HUES48 (cell line): ENCODE results near the gene UBE2I.

Experiments
- H3K27ac ChIP-seq: one replicate; pipeline ENCODE4 v1.7.0; 2013; ENCODE audit warnings: low read depth, low read length, inconsistent platforms
- H3K27me3 ChIP-seq: 2 replicates; pipeline ENCODE4 v1.6.1; 2013; ENCODE audit warnings: mild to moderate bottlenecking, low read length; ENCODE audit not compliant: control insufficient read depth, insufficient read depth
- H3K36me3 ChIP-seq: 2 replicates; pipeline ENCODE4 v1.6.1; 2013; ENCODE audit warnings: low read length; ENCODE audit not compliant: control insufficient read depth, insufficient read depth
- H3K4me1 ChIP-seq: 2 replicates; pipeline ENCODE4 v1.6.1; 2013; ENCODE audit warnings: mild to moderate bottlenecking, low read length; ENCODE audit not compliant: control insufficient read depth, insufficient read depth
- H3K4me3 ChIP-seq: 2 replicates; pipeline ENCODE4 v1.5.1; 2013; ENCODE audit warnings: mild to moderate bottlenecking, low read depth, low read length
- H3K9ac ChIP-seq: 2 replicates; pipeline ENCODE4 v1.6.1; 2013; ENCODE audit warnings: mild to moderate bottlenecking, low read depth, low read length, moderate library complexity
- H3K9me3 ChIP-seq: 2 replicates; pipeline ENCODE4 v1.6.1; 2013; ENCODE audit warnings: low read length; ENCODE audit not compliant: control insufficient read depth, insufficient read depth

The UBE2I gene

DNA sequence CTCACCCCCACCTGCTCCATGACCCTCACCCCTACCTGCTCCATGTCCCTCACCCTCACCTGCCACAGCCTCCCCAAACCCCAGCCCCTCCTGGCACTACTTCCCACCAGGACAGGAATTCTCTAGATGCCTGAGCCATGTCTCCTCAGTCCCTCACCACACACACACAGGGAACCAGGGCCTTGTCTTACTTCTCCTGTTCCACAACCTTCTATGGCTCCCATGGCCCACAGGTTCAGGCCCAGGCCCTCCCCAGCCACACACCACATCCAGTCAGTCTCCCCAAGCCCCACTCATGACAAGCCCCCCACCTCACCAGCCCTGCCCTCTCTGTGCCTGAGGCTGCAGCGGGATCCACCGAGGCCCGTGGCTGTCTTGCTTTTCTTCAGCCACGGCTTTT, 3.1 kb upstream of the UBE2I start:
- Histone ChIP-seq H3K9ac (no peak overlapping the region), H3K36me3 (no peaks in the 10 kb centered on the region), H3K27ac (no peak overlapping the region), H3K4me1 (peaks cover 9% of the 10 kb centered on the region; the same call in 1 of the 2 replicates), H3K4me3 (no peak overlapping the region), H3K27me3 (no peaks in the 10 kb centered on the region), H3K9me3 (no peaks in the 10 kb centered on the region)

DNA sequence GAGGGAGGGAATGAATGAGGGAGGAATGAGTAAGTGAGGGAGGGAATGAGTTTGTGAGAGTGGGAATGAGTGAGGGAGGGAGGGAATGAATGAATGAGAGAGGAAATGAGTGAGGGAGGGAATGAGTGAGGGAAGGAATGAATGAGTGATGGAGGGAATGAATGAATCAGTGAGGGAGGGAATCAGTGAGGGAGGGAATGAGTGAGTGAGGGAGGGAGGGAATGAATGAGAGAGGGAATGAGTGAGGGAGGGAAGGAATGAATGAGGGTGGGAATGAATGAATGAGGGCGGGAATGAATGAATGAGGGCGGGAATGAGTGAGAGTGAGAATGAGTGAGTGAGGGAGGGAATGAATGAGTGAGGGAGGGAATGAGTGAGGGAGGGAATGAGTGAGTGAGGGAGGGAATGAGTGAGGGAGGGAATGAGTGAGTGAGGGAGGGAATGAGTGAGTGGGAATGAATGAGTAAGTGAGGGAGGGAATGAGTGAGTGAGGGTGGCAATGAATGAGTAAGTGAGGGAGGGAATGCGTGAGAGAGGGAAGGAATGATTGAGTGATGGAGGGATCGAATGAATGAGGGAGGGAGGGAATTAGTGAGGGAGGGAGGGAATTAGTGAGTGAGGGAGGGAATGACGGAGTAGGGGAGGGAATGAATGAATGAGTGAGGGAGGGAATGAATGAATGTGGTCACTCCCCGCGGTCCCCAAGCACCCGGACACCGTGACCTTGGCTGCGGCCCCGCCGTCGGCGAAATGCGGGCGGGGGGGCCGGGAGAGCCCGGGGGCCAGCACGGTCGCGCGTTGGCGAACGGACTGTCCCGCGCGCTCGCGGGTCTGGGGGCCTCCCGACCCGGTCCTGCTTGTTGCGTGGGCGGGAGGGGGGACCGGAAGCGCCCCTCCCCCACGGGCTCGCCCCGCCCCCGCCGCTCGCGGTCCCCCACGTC, 1.1 kb upstream of the UBE2I start:
- Histone ChIP-seq H3K27me3 (no peaks in the 10 kb centered on the region), H3K4me3 (peak overlapping the region; percentile 89), H3K4me1 (peaks cover 11% of the 10 kb centered on the region; the same call in 1 of the 2 replicates), H3K9ac (no peak overlapping the region; the same call in 1 of the 2 replicates), H3K9me3 (no peaks in the 10 kb centered on the region), H3K27ac (peak overlapping the region; percentile 99), H3K36me3 (peaks cover 11% of the 10 kb centered on the region)

GRCh38 chr16:1309888-1310831, 724 bp downstream of the UBE2I start:
- Histone ChIP-seq H3K27ac (no peak overlapping the region), H3K9ac (peak overlapping the region; percentile 77), H3K4me1 (peaks cover 11% of the 10 kb centered on the region; the same call in 1 of the 2 replicates), H3K9me3 (no peaks in the 10 kb centered on the region), H3K27me3 (no peaks in the 10 kb centered on the region), H3K4me3 (peak overlapping the region; percentile 89), H3K36me3 (peaks cover 30% of the 10 kb centered on the region)

GRCh38 chr16:1310832-1311200, 1.4 kb downstream of the UBE2I start:
- Histone ChIP-seq H3K27ac (no peak overlapping the region), H3K4me3 (peak overlapping the region; percentile 89)

DNA sequence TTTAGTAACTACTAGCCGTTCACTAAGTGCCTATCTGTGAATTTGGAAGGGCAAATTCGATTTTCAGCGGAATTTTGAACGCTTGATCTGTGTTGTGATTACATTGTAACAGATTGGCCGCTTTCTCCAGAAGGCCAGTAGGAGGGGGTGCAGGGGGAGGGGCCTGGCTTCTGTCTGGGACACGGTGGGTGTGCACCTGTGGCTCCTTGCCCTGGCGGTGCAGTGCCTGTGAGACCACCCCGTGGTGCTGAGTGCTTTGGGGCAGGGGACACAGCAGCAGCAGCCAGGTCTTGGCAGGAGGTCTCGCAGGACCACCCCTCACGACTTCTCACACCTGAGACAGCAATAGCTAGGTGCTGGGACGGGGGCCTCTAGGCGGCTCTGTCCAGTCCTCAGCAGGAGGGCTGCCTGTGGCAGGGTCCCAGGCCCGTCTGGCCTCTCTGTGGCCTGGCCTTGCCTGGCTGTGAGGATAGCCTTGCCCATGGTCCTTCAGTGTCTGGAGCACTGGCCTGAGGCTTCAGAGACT, 1.8 kb downstream of the UBE2I start:
- no peak overlapping the region for H3K27ac ChIP-seq
- no peaks in the 10 kb centered on the region for H3K9me3 ChIP-seq
- no peaks in the 10 kb centered on the region for H3K27me3 ChIP-seq
- H3K4me1 ChIP-seq = peaks cover 11% of the 10 kb centered on the region; the same call in 1 of the 2 replicates
- peak overlapping the region; percentile 89 for H3K4me3 ChIP-seq
- H3K9ac ChIP-seq = 0 out of 2 replicates have a peak overlapping the region, but pooled peaks have one; percentile 77
- peaks cover 41% of the 10 kb centered on the region for H3K36me3 ChIP-seq

More at GRCh38 chr16:1310832-1311200, 1.4 kb downstream of the UBE2I start:
- Histone ChIP-seq H3K9ac (peak overlapping the region; percentile 77), H3K27me3 (no peaks in the 10 kb centered on the region), H3K4me1 (peaks cover 11% of the 10 kb centered on the region; the same call in 1 of the 2 replicates), H3K36me3 (peaks cover 36% of the 10 kb centered on the region), H3K9me3 (no peaks in the 10 kb centered on the region)

GRCh38 chr16:1311738-1312466, 2.5 kb downstream of the UBE2I start:
- H3K27ac ChIP-seq = no peak overlapping the region

DNA sequence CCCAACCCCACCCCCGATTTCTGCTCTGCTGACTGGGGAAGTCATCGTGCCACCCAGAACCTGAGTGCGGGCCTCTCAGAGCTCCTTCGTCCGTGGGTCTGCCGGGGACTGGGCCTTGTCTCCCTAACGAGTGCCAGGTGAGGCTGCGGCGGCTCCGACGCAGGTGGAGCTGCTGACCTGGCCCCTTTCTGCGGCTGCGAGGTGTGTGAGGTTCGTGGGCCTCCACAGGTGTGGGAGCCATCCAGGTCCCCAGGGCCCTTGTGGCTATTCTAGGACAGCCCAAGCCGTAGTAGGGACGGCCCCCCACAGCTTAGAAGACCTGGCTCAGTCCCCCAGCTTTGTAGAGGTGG, 3.0 kb downstream of the UBE2I start:
- H3K4me3 ChIP-seq = no peak overlapping the region
- peaks cover 52% of the 10 kb centered on the region for H3K36me3 ChIP-seq
- no peaks in the 10 kb centered on the region for H3K9me3 ChIP-seq
- H3K27ac ChIP-seq = no peak overlapping the region
- no peak overlapping the region; the same call in 1 of the 2 replicates for H3K9ac ChIP-seq
- H3K27me3 ChIP-seq = no peaks in the 10 kb centered on the region
- H3K4me1 ChIP-seq = peaks cover 11% of the 10 kb centered on the region; the same call in 1 of the 2 replicates

More at GRCh38 chr16:1311738-1312466, 2.5 kb downstream of the UBE2I start:
- Histone ChIP-seq H3K4me1 (peaks cover 11% of the 10 kb centered on the region; the same call in 1 of the 2 replicates), H3K9ac (no peak overlapping the region; the same call in 1 of the 2 replicates), H3K9me3 (no peaks in the 10 kb centered on the region), H3K4me3 (peak overlapping the region; percentile 89), H3K27me3 (no peaks in the 10 kb centered on the region), H3K36me3 (peaks cover 47% of the 10 kb centered on the region)

- Histone ChIP-seq H3K9ac (no peak overlapping the region), H3K27me3 (no peaks in the 10 kb centered on the region), H3K36me3 (peaks cover 57% of the 10 kb centered on the region), H3K4me1 (peaks cover 11% of the 10 kb centered on the region; the same call in 1 of the 2 replicates), H3K9me3 (no peaks in the 10 kb centered on the region), H3K4me3 (no peak overlapping the region), H3K27ac (no peak overlapping the region)
These were observed 3.5 kb downstream of the UBE2I start for GRCh38 chr16:1312903-1313302.

- H3K9ac ChIP-seq = no peak overlapping the region
- peaks cover 11% of the 10 kb centered on the region; the same call in 1 of the 2 replicates for H3K4me1 ChIP-seq
- no peaks in the 10 kb centered on the region for H3K27me3 ChIP-seq
- H3K9me3 ChIP-seq = no peaks in the 10 kb centered on the region
- no peak overlapping the region for H3K4me3 ChIP-seq
- no peak overlapping the region for H3K27ac ChIP-seq
- peaks cover 66% of the 10 kb centered on the region for H3K36me3 ChIP-seq
These were observed 4.4 kb downstream of the UBE2I start for GRCh38 chr16:1313721-1314369.
